ENCODE measurements around the gene MT4. TPM values are rescaled to one million over a fixed set of nuclear protein-coding genes. Genes with fewer than 3 reads are reported as not detected.

The MT4 gene
- total RNA-seq, 1 experiment from 2014 or later = not detected

- H3K36me3 Mint-ChIP-seq (ENCODE audit: insufficient read depth, unreplicated experiment) = no peaks in the 10 kb centered on the region
- no peaks in the 10 kb centered on the region for H3K9me3 Mint-ChIP-seq (ENCODE audit: low read depth, unreplicated experiment)
- H3K27ac Mint-ChIP-seq (ENCODE audit: unreplicated experiment) = no peak overlapping the region
- no peak for TF ChIP-seq CTCF (IDR thresholded peaks at IDR 0.05; ENCODE audit: unreplicated experiment)
- no TSS peak for BruUV-seq (replicated peaks)
- CTCF ChIA-PET = interaction anchor here (1.0 to 1.1 kb wide), 2 partner anchors 18 to 35 kb away, joined by 4 read pairs; no protein-coding TSS in a partner anchor
- H3K4me3 Mint-ChIP-seq (ENCODE audit: low read depth, unreplicated experiment) = no peak overlapping the region
- intact Hi-C loops (cut with micrococcal nuclease; ENCODE audit: unreplicated experiment) = no loop called here
- H3K4me1 Mint-ChIP-seq (ENCODE audit: low read depth, unreplicated experiment) = peaks cover 20% of the 10 kb centered on the region
- DNase-seq = no peak
- peaks cover 36% of the 10 kb centered on the region for H3K27me3 Mint-ChIP-seq (ENCODE audit: unreplicated experiment)
Measured at GRCh38 chr16:56618138-56618537, 53.3 kb downstream of the MT4 start.

Other genes with a start within 250 kb of the MT4 start
- gene AMFR, start 139.5 kb upstream of the MT4 start, total RNA-seq (2022) = 108 and 116 TPM in 2 replicates
- 234 and 266 TPM in 2 replicates for gene NUDT21, start 113.7 kb upstream of the MT4 start, total RNA-seq (2022)
- 59.6 and 60.6 TPM in 2 replicates for gene OGFOD1, start 113.5 kb upstream of the MT4 start, total RNA-seq (2022)
- 35.5 and 36.4 TPM in 2 replicates for gene BBS2, start 45.0 kb upstream of the MT4 start, total RNA-seq (2022)
- gene MT3, start 24.5 kb downstream of the MT4 start, total RNA-seq (2022) = not detected in 2 replicates
- 8.2 and 28.1 TPM in 2 replicates for gene MT2A, start 43.5 kb downstream of the MT4 start, total RNA-seq (2022)
- not detected in 2 replicates for gene MT1E, start 60.7 kb downstream of the MT4 start, total RNA-seq (2022)
- gene MT1M, start 67.6 kb downstream of the MT4 start, total RNA-seq (2022) = not detected in 2 replicates
- not detected in 2 replicates for gene MT1A, start 73.6 kb downstream of the MT4 start, total RNA-seq (2022)
- not detected in 2 replicates for gene MT1B, start 86.8 kb downstream of the MT4 start, total RNA-seq (2022)
- gene MT1F, start 92.9 kb downstream of the MT4 start, total RNA-seq (2022) = 2.6 and 7.7 TPM in 2 replicates
- gene MT1G, start 103.0 kb downstream of the MT4 start, total RNA-seq (2022) = not detected in 2 replicates
- not detected in 2 replicates for gene MT1H, start 104.7 kb downstream of the MT4 start, total RNA-seq (2022)
- gene MT1X, start 117.4 kb downstream of the MT4 start, total RNA-seq (2022) = 5.3 and 15.4 TPM in 2 replicates
- gene NUP93, start 165.1 kb downstream of the MT4 start, total RNA-seq (2022) = 120 and 123 TPM in 2 replicates

All from Calu3 (cell line).